DMS153 (cell line): ENCODE data around the gene CFAP107.
A peak's percentile ranks its signal among the peaks of the same experiment; 100 is the strongest.
"Not testable (repeated sequence)": the region's sequence is repeated elsewhere in the genome, so short reads cannot be mapped to it uniquely, and the experiment has no call there.

ENCODE experiments used
- DNase-seq: peaks from one replicate; lab custom pipeline; 2025; lab: John Stamatoyannopoulos, UW

CFAP107 gene

DNA sequence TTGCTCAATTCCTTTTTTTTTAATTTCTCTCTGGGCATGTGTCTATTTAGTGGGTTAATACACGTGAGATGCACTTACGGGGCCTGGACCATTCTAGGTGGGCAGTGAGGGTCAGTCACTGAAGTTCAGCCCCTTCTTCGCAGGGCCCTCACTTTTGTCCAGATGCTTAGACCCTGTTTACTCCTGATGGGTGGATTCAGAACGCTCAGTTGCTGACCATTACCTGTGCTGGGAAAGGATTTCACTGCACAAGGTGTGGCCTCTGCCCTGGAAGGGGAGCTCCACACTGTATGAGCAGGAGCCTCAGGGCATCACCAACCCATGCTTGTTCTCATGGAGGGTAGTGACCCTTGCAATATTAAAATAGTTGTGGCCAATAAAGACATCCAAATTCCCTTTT lies 32.1 kb downstream of the CFAP107 start:
- no peak for DNase-seq

DNA sequence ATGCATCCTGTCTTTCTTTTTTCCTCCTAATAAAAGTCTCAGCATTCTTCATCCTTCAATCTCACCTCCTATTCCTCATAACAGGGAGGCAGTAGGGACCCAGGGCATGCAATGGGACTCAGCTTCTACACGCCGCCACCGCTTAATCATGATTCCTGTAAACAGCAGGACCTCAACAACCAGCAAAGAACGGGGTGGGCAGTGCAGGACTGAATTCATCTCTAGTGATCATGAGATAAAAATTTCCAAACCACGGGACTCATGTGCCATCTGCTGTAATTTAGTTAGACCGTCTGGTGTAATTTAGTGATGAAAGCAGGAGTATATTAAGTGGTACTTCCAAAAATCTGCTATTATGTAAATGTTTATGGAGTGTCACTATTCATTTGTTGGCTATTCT lies 32.9 kb downstream of the CFAP107 start:
- no peak for DNase-seq

GRCh38 chr1:12781488-12781887 lies 35.5 kb downstream of the CFAP107 start:
- DNase-seq = peak; percentile 0

DNA sequence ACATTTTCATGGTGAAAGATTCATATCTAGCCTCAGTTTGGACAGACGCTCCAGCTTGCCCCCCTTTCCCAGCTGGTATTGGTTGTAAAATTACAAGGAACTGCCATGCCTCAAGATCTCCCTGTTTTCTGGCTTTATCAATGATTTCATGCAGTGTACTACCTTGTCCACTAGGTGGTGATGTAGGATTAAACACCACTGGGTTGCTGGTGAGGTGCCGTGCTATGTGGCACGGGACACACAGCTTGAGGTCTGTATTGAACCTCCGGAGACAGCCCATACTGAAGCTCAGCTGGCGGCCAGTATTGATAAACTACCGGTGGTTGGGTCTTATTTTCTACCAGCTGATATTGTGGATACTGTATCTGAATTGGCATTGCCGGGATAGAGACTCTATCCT lies 37.8 kb downstream of the CFAP107 start:
- not testable (repeated sequence) for DNase-seq

DNA sequence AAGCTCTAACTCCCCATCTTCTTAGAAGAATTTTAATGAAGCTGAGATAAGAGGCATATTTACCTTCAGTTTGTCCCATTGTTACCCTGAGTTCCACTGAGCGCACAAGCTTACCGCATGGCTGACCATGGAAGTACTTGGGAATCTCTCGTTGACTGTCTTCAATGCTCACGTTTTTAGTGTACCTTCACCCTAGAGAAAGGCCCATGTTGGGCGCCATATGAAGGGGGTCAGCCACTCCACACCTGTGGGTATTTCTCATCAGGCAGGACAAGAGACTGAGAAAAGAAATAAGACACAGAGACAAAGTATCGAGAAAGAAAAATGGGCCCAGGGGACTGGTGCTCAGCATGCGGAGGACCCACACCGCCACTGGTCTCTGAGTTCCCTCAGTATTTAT lies 38.7 kb downstream of the CFAP107 start:
- DNase-seq = not testable (repeated sequence)

DNA sequence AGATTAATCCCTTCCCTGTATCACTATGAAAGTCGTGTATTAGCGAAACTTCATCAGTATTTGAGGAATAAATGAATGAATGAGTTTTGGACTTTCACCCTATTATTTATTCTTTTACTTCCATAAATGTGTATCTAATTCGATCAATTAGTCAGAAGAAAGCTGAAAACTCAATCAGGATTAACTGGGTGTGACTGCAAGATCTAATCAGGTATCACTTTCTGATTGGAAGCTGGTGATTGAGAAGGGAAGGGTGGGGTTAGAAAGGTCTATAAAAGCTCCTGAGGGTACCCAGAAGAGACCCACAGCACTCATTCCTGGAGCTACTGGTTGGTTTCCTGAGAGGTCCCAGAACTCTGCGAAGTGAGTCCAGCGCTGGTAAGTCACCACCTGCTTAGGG lies 45.1 kb downstream of the CFAP107 start, which contains the start of gene PRAMEF1:
TSS of gene PRAMEF1 (plus strand) at position 301 of the 400 bp plus-strand sequence. CDS start 1,831 bp downstream, outside the sequence.
- DNase-seq = not testable (repeated sequence)

DNA sequence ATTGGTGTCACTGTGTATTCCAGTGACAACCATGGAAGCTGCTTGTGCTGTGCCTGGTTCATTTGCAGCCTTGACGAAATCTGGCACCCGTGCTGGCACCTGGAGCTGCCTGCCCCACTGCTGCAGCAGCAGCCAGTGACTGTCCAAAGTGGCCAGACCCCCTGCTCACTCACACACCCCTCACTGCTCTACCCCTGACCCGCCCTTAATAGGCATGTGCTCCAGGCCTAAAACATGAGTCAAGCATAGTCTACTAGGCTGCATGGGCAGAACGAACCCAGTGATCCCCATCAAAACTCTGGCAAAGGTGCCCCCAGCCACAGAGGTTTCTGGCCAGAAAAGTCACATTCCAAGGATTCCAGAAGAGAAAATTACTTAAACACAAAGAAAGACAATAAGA lies 52.9 kb downstream of the CFAP107 start:
- DNase-seq = no peak

GRCh38 chr1:12799730-12800129 lies 53.7 kb downstream of the CFAP107 start:
- no peak for DNase-seq

- no peak for DNase-seq
Measured at GRCh38 chr1:12809933-12810332, 63.9 kb downstream of the CFAP107 start.

DNA sequence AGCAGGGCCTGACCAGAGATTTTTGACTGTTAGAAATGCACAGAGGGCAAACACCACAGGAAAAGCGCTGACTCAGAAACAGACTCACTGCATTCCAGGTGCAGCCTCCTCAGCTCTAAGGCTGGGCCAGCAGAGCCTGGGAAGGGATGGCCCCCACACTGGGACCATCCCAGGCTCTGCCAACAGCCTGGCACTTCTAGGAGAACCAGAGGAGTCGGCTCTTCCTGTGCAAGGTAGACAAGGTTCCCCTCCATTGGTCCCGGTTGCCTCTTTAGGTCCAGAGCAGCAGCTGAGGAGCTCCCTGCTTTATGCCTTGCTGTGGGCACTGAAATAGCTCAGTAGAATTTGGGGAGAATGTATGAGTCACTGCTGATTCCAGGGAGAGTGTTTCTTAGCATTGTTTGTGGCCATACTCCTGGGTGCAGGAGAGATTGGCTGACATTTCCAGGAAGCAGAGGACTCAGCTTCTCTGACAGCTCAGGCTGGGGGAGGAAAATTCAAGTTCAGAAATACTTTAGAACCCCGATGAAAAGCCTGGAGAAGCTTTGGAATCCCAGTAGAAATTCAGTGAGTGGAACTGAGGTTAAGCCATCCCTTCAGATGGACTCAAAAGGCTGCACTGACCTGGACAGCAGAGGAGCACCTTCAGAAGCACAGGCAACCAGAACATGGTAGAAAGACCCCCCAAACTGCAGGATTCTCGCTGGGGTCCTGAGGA lies 64.8 kb downstream of the CFAP107 start:
- no peak for DNase-seq

GRCh38 chr1:12811409-12811784 lies 65.4 kb downstream of the CFAP107 start:
- no peak for DNase-seq
